NCI-H1417 treated with DMSO at 0.1 percent for 48 hours (cell line): ENCODE data around the gene CYB5RL.
"Not testable (repeated sequence)": the region's sequence is repeated elsewhere in the genome, so short reads cannot be mapped to it uniquely, and the experiment has no call there.

Experiments
- DNase-seq: peaks from one replicate; lab custom pipeline; 2025; lab: John Stamatoyannopoulos, UW

Gene CYB5RL

GRCh38 chr1:54199765-54200518 lies at the start of gene CYB5RL, which contains the start of gene MRPL37:
CYB5RL (minus strand) TSS chr1:54200030; CDS start chr1:54195616, 4,414 bp downstream.
MRPL37 (plus strand) TSS chr1:54200167; CDS start chr1:54200244, 77 bp downstream.
- DNase-seq, result peak; percentile 91

- no peak for DNase-seq
Measured at GRCh38 chr1:54248966-54249365, 49.1 kb upstream of the CYB5RL start.

GRCh38 chr1:54247863-54248515 lies 48.2 kb upstream of the CYB5RL start:
- no peak for DNase-seq

- DNase-seq, result no peak
Measured at GRCh38 chr1:54246116-54246721, 46.4 kb upstream of the CYB5RL start.

GRCh38 chr1:54245501-54245900 lies 45.7 kb upstream of the CYB5RL start:
- no peak for DNase-seq

GRCh38 chr1:54244655-54245054 lies 44.8 kb upstream of the CYB5RL start:
- no peak for DNase-seq

- no peak for DNase-seq
Measured at GRCh38 chr1:54243022-54243421, 43.2 kb upstream of the CYB5RL start.

GRCh38 chr1:54241364-54241763 lies 41.5 kb upstream of the CYB5RL start:
- no peak for DNase-seq

- DNase-seq, result no peak
Measured at GRCh38 chr1:54240741-54241335, 41.0 kb upstream of the CYB5RL start.

GRCh38 chr1:54239631-54240031 lies 39.8 kb upstream of the CYB5RL start:
- no peak for DNase-seq

- no peak for DNase-seq
Measured at GRCh38 chr1:54239035-54239383, 39.2 kb upstream of the CYB5RL start.

GRCh38 chr1:54238353-54239034 lies 38.7 kb upstream of the CYB5RL start:
- DNase-seq, result no peak

- DNase-seq, result no peak
Measured at GRCh38 chr1:54237586-54237985, 37.8 kb upstream of the CYB5RL start.

- DNase-seq, result no peak
Measured at GRCh38 chr1:54234284-54234683, 34.5 kb upstream of the CYB5RL start.

- not testable (repeated sequence) for DNase-seq
Measured at GRCh38 chr1:54233196-54233595, 33.4 kb upstream of the CYB5RL start.

GRCh38 chr1:54230507-54231339 lies 30.9 kb upstream of the CYB5RL start:
- DNase-seq, result no peak

GRCh38 chr1:54229281-54229891 lies 29.6 kb upstream of the CYB5RL start:
- no peak for DNase-seq

- DNase-seq, result no peak
Measured at GRCh38 chr1:54228638-54229079, 28.8 kb upstream of the CYB5RL start.

GRCh38 chr1:54227891-54228310 lies 28.1 kb upstream of the CYB5RL start:
- DNase-seq, result no peak

GRCh38 chr1:54227091-54227602 lies 27.3 kb upstream of the CYB5RL start:
- no peak for DNase-seq
